Measurements from ENCODE around the gene PKN3.
A peak's percentile ranks its signal among the peaks of the same experiment; 100 is the strongest.

PKN3 gene

DNA sequence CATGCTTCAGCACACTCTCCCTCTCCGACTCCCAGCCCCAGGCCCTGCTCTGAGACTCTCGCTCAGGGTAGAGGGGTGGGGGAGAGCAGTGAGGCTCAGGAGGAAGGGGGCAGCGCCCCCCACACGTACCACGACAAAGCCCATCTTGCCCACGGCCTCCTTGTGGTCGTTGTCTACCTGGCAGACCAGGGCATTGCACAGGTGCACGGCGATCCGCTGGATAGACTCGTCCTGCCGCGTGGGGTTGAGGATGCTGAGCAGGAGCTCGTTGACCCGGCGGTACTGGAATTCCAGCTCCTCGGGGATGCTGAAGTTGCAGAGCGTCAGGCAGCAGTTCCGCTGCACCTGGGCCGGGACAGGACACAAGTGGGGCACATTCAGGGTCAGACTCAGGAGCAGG, 40.1 kb downstream of the PKN3 start:
- DNase-seq (ENCODE audit: low spot score), result no peak

DNA sequence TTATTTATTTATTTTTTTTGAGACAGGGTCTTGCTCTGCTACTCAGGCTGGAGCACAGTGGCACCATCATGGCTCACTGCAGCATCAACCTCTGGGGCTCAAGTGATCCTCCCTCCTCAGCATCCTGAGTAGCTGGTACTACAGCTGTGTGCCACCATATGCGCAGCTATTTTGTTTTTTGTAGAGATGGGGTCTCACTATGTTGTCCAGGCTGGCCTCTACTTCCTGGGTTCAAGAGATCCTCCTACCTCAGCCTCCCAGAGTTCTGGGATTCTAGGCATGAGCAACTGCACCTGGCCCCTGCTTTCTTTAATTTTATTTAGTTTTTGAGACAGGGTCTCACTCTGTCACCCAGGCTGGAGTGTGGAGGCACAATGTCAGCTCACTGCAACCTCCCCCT, 41.1 kb downstream of the PKN3 start:
- DNase-seq (ENCODE audit: low spot score), result no peak

GRCh38 chr9:128747241-128747640, 44.9 kb downstream of the PKN3 start:
- DNase-seq (ENCODE audit: low spot score), result no peak

- no peak for DNase-seq (ENCODE audit: low spot score)
Observed at GRCh38 chr9:128750926-128751595, 48.8 kb downstream of the PKN3 start.

DNA sequence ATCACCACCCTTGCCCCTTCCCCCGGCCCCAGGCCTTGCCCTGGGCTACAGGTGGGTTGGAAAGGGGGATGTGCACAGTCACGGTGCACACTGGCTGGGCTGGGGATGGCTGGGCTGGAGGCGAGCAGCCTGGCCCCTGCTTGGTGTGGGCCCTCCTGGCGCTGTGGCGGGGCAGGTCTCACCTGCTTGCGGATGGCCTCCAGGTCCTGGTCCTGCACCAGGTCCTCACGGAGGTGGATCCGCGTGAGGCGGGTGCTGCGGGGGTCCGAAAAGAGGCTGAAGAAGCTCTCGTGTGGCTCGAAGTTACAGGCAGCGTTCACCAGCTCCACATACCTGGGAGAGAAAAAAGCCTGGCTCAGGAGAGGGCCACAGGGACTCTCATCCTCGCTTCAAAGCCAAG, 51.3 kb downstream of the PKN3 start:
- no peak for DNase-seq (ENCODE audit: low spot score)

DNA sequence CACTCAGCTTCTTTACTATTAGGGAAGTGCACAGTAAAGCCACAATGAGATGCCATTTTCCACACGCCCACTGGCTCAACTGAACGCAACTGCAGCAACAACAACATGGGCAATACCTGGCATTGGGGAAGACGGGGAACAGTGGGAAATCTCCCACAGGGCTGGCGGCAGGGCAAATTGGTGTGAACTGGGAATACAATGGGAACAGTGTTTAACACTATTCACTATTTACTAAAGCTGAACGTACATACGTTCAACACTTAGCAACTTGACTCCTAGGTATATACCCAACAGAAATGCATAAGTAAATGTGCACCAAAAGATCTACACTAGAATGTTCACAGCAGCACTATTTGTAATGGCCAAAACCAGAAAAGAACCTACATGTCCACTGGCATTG, 55.3 kb downstream of the PKN3 start:
- DNase-seq (ENCODE audit: low spot score), result no peak

DNA sequence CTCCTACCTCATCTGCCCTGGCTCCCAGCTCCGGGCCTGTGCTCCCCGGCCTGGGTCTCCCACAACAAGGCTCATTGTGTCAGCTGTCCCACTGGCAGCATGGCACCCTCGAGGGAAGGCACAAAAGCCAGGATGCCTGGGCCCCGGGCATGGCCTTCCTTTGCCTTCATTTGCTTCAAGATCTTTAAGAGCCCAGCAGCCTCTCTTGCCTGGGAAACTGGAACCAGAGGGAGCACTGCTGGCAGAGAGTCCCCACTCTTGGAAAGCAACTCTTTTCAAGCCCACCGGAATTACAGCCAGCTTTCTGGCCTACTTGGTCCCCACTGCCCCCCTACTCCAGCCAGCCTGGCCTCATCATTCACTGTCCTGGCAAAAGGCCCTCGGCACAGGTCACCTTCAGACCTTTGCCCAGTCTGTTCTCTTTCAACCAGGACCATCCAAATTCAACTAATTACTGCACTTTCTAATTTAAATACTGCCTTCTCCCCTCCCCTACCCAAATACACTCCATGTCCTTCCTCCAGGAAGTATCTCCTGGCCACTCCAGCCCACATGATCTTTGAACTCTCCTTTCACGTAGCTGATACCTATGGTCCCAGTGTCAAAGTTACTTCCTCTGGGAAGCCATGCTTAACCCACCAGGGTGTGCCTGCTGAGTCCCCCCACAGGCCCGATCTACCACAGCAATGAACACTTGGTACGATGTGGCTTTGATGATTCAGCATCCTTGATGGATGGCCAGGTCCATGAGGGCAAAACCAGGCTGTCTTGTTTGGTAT, 60.6 kb downstream of the PKN3 start:
- peak; percentile 32 for DNase-seq (ENCODE audit: low spot score)

GRCh38 chr9:128764361-128764760, 62.1 kb downstream of the PKN3 start:
- DNase-seq (ENCODE audit: low spot score), result no peak

GRCh38 chr9:128765499-128765898, 63.2 kb downstream of the PKN3 start:
- DNase-seq (ENCODE audit: low spot score), result no peak

- no peak for DNase-seq (ENCODE audit: low spot score)
Observed at GRCh38 chr9:128768606-128769005, 66.3 kb downstream of the PKN3 start.

All from HuH-7 (cell line).